ENCODE data around the gene ICE2.

DNA sequence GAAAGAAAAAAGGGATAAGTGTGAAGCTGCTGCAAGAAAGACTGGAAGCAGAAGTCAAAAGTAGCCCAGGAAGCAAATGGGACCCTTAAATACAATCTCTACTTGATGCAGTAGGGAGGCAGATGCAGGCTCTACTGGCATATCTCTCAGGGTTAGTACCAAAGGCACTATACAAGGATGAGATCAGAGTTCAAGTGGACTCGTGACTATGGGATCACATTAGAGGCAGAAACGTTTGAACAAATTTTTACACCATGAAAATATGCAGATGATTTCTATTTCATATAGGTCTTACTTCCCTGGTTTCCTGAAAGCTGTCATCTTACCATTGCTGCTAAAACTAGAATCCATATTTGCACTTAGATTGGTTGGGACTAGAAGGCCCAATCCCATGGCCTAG, 53.5 kb downstream of the ICE2 start:
- TF ChIP-seq CTCF (conservative IDR thresholded peaks at IDR 0.05; ENCODE audit: low read depth, low read length) (no peak), EZH2 (IDR thresholded peaks at IDR 0.05; ENCODE audit: borderline replicate concordance, low read depth, low read length, poor library complexity, severe bottlenecking) (no peak)
